Lung (tissue), 12 donors: ENCODE measurements around the gene TMEM63A. TPM values are rescaled to one million over a fixed set of nuclear protein-coding genes. Genes with fewer than 3 reads are reported as not detected.

ENCODE experiments used
- ATAC-seq: fragments of 200-7000 bp; cut with Tn5 transposase; one replicate; pipeline ENCODE4 v1.9.1; 2020; ENCODE audit warnings: moderate number of reproducible peaks; ENCODE audit not compliant: insufficient read depth, low FRiP score
- DNase-seq, 3 donors: peaks; one replicate each; pipeline ENCODE4 v3.0.0-alpha.2; 2013 to 2017
- H3K27ac ChIP-seq, 2 donors: one replicate each; pipeline ENCODE4 v1.5.1; 2013; ENCODE audit warnings: mild to moderate bottlenecking in 2 of 2, moderate library complexity in 2 of 2, control low read depth in 1 of 2, inconsistent platforms in 1 of 2, low read depth in 1 of 2, low read length in 1 of 2
- H3K27me3 ChIP-seq, 3 donors: one replicate each; pipeline ENCODE4 v1.5.1; 2013; ENCODE audit warnings: low read length in 2 of 3; ENCODE audit not compliant: control insufficient read depth in 3 of 3, insufficient read depth in 3 of 3
- H3K36me3 ChIP-seq, 4 donors: one replicate each; pipeline ENCODE4 v1.5.1; 2013; ENCODE audit warnings: low read length in 4 of 4, mild to moderate bottlenecking in 1 of 4, moderate library complexity in 1 of 4; ENCODE audit not compliant: control insufficient read depth in 4 of 4, insufficient read depth in 4 of 4
- H3K4me1 ChIP-seq, 5 donors: one replicate each; pipeline ENCODE4 v1.5.1; 2013; ENCODE audit warnings: low read length in 5 of 5, mild to moderate bottlenecking in 2 of 5, moderate library complexity in 1 of 5; ENCODE audit not compliant: control insufficient read depth in 5 of 5, insufficient read depth in 5 of 5
- H3K4me3 ChIP-seq: one replicate; pipeline ENCODE4 v1.5.1; 2013; ENCODE audit warnings: mild to moderate bottlenecking, control low read depth, moderate library complexity
- H3K9ac ChIP-seq, 2 donors: one replicate each; pipeline ENCODE4 v1.5.1; 2013; ENCODE audit warnings: low read length in 2 of 2, control low read depth in 1 of 2; ENCODE audit not compliant: insufficient read depth in 1 of 2
- H3K9me3 ChIP-seq, 4 donors: one replicate each; pipeline ENCODE4 v1.5.1; 2013; ENCODE audit warnings: low read length in 3 of 4, mild to moderate bottlenecking in 1 of 4, moderate library complexity in 1 of 4; ENCODE audit not compliant: control insufficient read depth in 4 of 4, insufficient read depth in 3 of 4
- CTCF ChIP-seq: IDR thresholded peaks from 2 replicates; pipeline ENCODE4 v1.5.1; 2012; ENCODE audit warnings: mild to moderate bottlenecking; ENCODE audit errors: control extremely low read depth, extremely low read depth
- WGBS, 2 donors: extraction: QIAGEN DNeasy Blood & Tissue Kit; methylation state at CpG; one replicate each; pipeline ENCODE4 v1.1.7; 2013; 5-methylcytosine and 5-hydroxymethylcytosine counted together
- polyA plus RNA-seq, 2 donors: library from polyadenylated mRNA; stranded (reverse); fragments of 200-250 nt; gene quantifications; one replicate each; pipeline ENCODE4 v1.2.1, GENCODE V29; 2013
- total RNA-seq, 2 donors: library from RNA; depleted of rRNA in 1 of 2; stranded (reverse); fragments of >200 nt in 1 of 2; gene quantifications; one replicate each; pipeline ENCODE4 v1.2.1, GENCODE V29; 2014 to 2021
- donor health status: control.
- donor health status: control.
- donor health status: Bipolar disorder and iron deficiency.
- donor health status: healthy.
- donor health status: DM: yes; HTN: yes; CAD: no.

Gene TMEM63A
- total and polyA plus RNA-seq, 4 donors: 26.1 to 108 (median 73.1) TPM

GRCh38 chr1:225870911-225871310 lies 11.3 kb downstream of the TMEM63A start:
- no peak overlapping the region for H3K9ac ChIP-seq
- 71 to 98% methylated on average over 3 of the region's 3 CpGs for whole genome bisulfite sequencing, 2 donors
- no peaks in the 10 kb centered on the region for H3K9me3 ChIP-seq
- no peaks in the 10 kb centered on the region for H3K27me3 ChIP-seq
- DNase-seq: no peak
- ATAC-seq: no peak
- no peak overlapping the region for H3K27ac ChIP-seq
- H3K4me1 ChIP-seq: peaks cover 0 to 18% (median 5%) of the 10 kb centered on the region in 5 donors
- no peak for TF ChIP-seq CTCF
- H3K36me3 ChIP-seq: peaks cover 12 to 56% (median 41%) of the 10 kb centered on the region in 4 donors
- H3K4me3 ChIP-seq: no peak overlapping the region

GRCh38 chr1:225868631-225869330 lies 13.4 kb downstream of the TMEM63A start:
- Histone ChIP-seq H3K36me3 (peaks cover 23 to 53% (median 50%) of the 10 kb centered on the region in 4 donors), H3K4me3 (no peak overlapping the region), H3K9ac (no peak overlapping the region), H3K27me3 (no peaks in the 10 kb centered on the region), H3K9me3 (no peaks in the 10 kb centered on the region), H3K27ac (no peak overlapping the region), H3K4me1 (peaks cover 0 to 22% (median 2%) of the 10 kb centered on the region in 5 donors)
- 93 to 95% methylated on average over 8 of the region's 8 CpGs for WGBS, 2 donors
- DNase-seq: no peak
- no peak for ATAC-seq
- TF ChIP-seq CTCF: no peak

GRCh38 chr1:225866981-225867380 lies 15.2 kb downstream of the TMEM63A start:
- H3K27me3 ChIP-seq: no peaks in the 10 kb centered on the region
- DNase-seq: no peak
- 61 to 73% methylated on average over 6 of the region's 6 CpGs for WGBS, 2 donors
- peaks cover 0 to 22% (median 2%) of the 10 kb centered on the region in 5 donors for H3K4me1 ChIP-seq
- TF ChIP-seq CTCF: no peak
- H3K9me3 ChIP-seq: no peaks in the 10 kb centered on the region
- no peak for ATAC-seq
- no peak overlapping the region for H3K9ac ChIP-seq
- H3K27ac ChIP-seq: no peak overlapping the region
- H3K36me3 ChIP-seq: peaks cover 25 to 55% (median 51%) of the 10 kb centered on the region in 4 donors
- H3K4me3 ChIP-seq: no peak overlapping the region
